NCI-H1048 (cell line): ENCODE data around the gene C1QTNF7.
A peak's percentile ranks its signal among the peaks of the same experiment; 100 is the strongest.

ENCODE experiments used
- DNase-seq: peaks from one replicate; lab custom pipeline; 2025; lab: John Stamatoyannopoulos, UW

The C1QTNF7 gene

DNA sequence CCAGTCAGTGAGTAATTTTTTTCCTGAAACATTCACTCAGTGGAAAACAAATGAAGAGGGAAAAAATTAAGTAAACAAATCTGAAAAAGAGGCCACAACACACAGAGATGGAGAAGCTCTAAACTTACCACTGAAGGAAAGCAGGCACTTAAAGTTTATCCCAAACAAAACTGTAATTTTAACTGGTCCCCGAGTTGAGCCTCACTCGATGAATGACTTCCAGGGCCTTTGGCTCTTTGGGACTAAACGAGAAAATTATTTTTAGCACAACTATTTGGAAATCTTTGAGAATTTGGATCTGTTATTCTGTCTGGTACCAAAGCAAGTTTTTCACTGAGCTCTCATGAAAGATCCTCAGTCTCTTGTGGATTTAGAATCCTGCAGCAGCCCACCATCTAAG, at the start of gene C1QTNF7:
C1QTNF7 (plus strand) TSS at position 333 of the 400 bp plus-strand sequence. CDS start 7,711 bp downstream, outside the sequence.
- DNase-seq: no peak

DNA sequence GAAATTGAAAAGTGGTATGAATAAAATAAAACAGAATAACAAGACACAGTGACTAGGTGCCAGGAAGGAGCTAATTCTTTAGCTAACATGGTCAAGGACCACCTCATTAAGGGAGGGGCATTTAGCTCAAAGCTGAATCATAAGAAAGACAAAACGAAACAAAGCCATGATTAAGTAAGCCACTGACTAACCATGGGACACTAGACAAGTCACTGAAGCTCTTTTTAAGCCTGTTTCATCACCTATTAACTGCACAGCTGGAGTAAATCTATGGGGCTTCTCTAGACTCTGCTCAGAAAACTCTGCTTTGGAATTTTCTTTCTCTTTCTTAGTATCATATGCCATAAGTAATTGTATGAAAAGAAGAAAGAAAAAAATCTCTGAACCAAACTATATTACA, 49.8 kb upstream of the C1QTNF7 start:
- DNase-seq: no peak

DNA sequence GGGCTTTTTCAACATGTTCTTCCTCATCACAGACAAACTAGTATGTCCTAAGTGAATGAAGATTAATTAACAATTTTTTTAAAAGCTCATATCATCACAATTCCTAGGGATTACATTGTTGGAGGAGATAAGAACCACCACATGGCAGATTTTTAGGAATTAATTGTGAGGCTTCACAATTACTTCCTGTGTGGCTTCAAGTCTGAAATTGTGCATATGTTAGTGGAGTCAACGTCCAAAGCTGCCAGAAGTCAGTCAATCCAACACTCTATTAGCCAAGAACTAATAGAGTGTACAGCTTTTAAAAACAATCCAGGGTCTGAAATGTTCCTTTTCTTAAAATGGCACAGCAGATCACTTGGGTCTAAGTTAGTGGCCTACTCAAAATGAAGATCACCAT, 49.3 kb upstream of the C1QTNF7 start:
- no peak for DNase-seq

- no peak for DNase-seq
Measured at GRCh38 chr4:15381806-15382338, 46.0 kb upstream of the C1QTNF7 start.

DNA sequence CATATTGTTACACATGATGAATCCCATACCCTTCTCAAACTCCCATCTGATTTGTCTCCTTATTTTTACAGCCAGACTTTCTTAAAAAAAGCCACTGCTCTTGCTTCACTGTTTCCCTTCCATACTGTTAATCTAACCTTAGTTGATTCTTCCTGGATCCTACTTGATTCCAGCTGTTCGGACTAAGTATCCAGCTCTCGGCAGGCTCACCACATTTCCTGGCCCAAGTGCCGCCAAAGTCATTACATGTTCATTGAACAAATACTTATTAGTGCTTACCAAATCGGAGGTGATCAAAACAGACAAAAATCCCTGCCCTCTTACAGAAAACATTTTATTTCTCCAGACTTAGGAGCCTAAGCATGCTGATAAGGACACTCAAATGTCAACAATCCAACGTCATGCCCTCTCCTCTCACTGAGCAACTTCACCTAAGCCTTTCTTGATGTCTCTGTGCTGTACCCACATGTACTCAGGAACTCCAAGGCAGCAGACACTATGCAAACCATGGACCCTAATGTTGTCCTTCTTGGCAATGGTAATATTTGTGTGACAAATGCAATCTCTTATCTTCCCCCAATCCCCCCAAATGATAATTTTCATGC, 45.1 kb upstream of the C1QTNF7 start:
- no peak for DNase-seq

DNA sequence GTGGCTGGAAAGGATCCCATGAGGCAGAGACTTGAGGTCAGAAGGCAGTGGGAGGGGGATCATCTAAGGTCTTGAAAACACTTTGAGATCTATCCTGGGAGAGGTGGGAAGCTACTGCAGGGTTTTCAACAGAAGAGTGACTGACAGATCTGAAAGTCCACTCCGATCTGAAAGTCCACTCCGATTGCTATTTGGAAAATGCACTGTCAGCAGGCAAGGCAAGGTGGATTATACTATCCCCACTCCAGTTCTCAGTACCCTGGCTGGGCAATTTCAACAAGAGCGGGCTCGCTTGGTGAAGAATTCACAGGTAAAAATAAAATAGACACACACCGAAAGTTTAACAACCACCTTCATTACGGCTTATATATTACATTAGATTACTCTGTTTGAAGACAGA, 42.3 kb upstream of the C1QTNF7 start:
- no peak for DNase-seq

DNA sequence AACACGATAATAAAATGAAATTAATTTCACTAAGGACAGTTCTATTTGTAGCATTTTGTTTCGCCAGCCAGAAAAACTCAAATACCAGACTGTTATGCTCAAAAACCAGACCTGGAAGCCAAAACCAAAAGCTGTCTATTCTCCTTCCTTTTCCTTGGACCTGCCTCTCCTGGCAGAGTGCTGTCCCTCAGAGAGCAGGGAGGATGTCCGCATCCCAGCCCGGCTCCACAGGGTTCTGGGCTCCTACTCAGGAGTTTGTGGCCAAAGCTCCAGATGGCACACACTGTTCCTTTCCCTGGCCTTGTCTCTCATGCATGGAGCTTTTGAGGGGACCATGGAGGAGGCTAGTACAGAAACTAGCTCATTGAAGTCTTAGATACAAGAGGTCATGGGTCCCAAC, 41.9 kb upstream of the C1QTNF7 start:
- no peak for DNase-seq

DNA sequence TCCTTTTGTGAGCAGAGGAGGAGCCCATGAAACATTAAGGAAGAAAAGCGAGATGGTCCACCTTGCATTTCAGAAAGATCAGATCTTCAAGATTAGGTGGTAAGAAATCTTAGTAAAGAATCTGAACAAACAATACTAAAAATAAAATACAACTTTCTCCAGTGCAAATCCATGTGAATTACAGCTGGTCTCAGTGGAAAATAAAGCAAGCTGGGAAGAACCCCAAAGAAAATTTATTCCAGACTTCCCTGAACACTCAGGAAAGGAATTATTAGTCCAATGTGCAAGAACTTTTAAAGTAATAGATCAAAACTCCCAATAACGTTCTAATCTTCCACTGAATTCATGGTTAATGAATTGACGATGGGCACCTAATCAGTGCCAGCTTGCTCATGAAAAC, 37.3 kb upstream of the C1QTNF7 start:
- no peak for DNase-seq

GRCh38 chr4:15392053-15392805, 35.6 kb upstream of the C1QTNF7 start:
- DNase-seq: no peak

DNA sequence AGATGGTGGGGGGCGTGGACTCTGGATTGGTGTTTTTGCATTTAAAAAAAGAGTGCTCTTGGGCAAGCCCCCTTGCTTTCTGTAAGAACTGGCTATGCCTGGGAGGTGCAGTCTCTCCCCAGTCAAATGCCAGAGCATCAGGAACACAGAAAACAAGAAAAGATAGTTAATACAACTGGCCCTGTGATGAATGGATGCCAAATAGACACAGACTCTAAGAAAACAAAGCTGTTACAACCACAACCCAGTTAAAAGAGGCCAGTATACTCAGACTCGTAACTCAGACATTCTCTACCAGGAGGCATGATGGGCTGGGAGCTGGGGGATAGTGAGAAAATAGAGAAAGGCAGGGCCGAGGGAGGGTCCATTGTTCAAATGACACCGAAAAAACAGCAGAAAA, 32.5 kb upstream of the C1QTNF7 start:
- DNase-seq: no peak

GRCh38 chr4:15396157-15396800, 31.6 kb upstream of the C1QTNF7 start:
- peak; percentile 18 for DNase-seq

DNA sequence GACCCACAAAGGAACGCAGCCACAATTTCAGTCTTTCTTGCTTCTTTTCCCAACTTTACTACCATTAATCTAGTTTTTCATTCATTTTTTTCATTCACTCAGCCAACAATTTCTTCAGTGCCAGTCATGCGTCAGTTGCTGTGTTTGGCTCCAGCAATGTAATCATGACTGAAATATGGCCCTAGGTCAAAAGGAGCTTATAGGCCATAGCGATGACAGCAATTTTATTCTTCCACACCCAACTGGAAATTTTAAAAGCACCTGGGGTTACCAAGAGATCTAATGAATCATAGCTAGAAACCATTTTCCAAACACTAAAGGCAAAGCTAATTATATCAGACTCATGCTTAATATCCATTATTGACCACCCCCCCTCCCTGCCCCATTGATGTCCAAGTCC, 29.8 kb upstream of the C1QTNF7 start:
- DNase-seq: no peak

- DNase-seq: no peak
Measured at GRCh38 chr4:15398732-15399131, 29.1 kb upstream of the C1QTNF7 start.

- no peak for DNase-seq
Measured at GRCh38 chr4:15400226-15400625, 27.6 kb upstream of the C1QTNF7 start.

- DNase-seq: no peak
Measured at GRCh38 chr4:15400981-15401671, 26.7 kb upstream of the C1QTNF7 start.

GRCh38 chr4:15402146-15402545, 25.7 kb upstream of the C1QTNF7 start:
- no peak for DNase-seq

DNA sequence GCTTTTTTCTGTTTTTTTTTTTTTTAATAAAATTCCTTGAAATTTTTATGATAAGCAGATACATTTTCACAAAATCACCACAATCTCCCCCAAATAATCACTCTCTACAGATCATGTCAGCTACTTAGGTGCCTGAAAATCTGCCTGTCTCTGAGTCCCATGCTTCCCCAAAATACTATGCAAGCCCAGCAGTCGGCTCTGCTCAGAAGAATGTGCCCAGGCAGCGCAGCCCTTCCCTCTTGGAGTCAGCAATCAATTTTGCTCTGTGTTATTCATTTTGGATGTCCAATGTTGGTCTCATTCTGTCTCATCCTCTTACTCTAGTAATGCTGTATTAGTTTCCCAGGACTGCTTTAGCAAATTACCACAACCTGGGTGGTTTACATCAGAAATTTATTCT, 24.9 kb upstream of the C1QTNF7 start:
- no peak for DNase-seq

- DNase-seq: no peak
Measured at GRCh38 chr4:15405018-15405417, 22.8 kb upstream of the C1QTNF7 start.

GRCh38 chr4:15410750-15411149, 17.1 kb upstream of the C1QTNF7 start:
- DNase-seq: no peak

- no peak for DNase-seq
Measured at GRCh38 chr4:15412461-15412860, 15.4 kb upstream of the C1QTNF7 start.

GRCh38 chr4:15413010-15413622, 14.7 kb upstream of the C1QTNF7 start:
- DNase-seq: no peak

- DNase-seq: no peak
Measured at GRCh38 chr4:15413623-15414019, 14.2 kb upstream of the C1QTNF7 start.
